Stimulated activated CD4-positive, alpha-beta T cell treated with anti-CD3 and anti-CD28 coated beads, Interleukin-12 subunit alpha, Interleukin-12 subunit beta, amount 100 ng/mL, for 24 hours (primary cell): Measurements from ENCODE around the gene MAP2K5.

Experiments used
- DNase-seq, 2 experiments: peaks; one replicate each; pipeline ENCODE4 v3.0.0-alpha.2; 2020; ENCODE audit warnings: low read depth in 2 of 2

The MAP2K5 gene

DNA sequence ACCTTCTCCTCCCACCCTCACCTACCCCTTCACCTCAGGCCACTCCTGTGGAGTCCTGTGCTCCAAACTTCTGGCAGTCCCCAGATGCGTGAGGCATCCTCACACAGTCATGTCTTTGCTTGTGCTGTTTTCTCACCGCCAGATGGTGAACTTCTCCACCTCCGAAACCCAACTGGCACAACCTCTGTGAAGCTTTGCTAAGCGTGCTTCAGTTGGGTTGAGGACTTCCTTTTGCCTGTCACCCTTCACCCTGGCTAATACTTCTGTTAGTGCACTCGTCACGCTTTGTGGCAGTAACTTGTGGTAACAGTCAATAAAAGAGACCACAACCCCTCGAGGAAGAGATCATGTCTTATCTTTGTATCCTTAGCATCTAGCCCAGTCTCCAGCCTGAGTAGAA lies 240.8 kb downstream of the MAP2K5 start:
- peak in 1 of 2 experiments; percentile 11 for DNase-seq

GRCh38 chr15:67784090-67784781 lies 241.7 kb downstream of the MAP2K5 start:
- DNase-seq = no peak

DNA sequence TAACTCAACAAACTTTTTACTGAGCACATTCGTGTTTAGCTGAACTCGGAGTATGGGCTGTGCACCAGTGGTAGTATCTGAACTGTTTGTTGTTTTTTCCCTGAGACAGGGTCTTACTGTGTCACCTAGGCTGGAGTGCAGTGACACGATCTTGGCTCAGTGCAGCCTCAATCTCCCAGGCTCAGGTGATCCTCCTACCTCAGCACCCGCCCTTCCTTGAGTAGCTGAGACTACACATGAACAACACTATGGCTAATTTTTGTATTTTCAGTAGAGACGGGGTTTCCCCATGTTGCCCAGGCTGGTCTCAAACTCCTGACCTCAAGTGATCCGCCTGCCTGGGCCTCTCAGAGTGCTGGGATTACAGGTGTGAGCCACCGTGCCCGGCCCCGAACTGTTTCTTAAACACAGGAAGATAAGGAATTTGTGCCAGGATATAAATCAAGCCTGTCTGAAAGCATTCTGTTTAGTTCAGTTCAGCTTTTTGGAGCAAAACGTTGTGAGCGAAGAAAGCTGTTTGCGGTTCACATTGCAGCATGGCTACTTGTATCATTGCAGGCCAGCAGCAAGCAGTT lies 242.4 kb downstream of the MAP2K5 start:
- no peak for DNase-seq

DNA sequence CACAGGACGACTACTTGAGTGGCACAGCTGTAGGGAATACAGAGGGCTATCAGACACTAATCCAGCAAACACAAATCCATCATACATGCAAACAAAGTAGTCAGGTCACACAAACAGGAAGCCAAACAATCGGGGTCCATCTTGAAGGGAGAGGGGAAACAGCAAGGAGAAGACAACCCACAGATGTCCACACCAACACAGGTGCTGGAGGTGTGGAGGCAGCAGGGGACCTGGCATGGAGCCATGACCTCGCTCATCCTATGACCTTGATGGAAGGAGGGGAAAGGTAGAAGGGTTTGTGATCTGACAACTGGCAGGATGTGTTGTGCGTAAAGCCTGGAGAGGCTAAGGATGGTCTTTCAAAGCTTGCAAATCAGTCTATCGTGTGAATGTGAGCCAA lies 242.9 kb downstream of the MAP2K5 start:
- DNase-seq = no peak

- no peak for DNase-seq
Measured at GRCh38 chr15:67786646-67787045, 244.1 kb downstream of the MAP2K5 start.

- no peak for DNase-seq
Measured at GRCh38 chr15:67788986-67789385, 246.5 kb downstream of the MAP2K5 start.

- DNase-seq = no peak
Measured at GRCh38 chr15:67790610-67791319, 248.3 kb downstream of the MAP2K5 start.

- no peak for DNase-seq
Measured at GRCh38 chr15:67792250-67792942, 249.9 kb downstream of the MAP2K5 start.

- peak in 1 of 2 experiments; percentile 17 for DNase-seq
Measured at GRCh38 chr15:67794832-67795574, 252.5 kb downstream of the MAP2K5 start.

DNA sequence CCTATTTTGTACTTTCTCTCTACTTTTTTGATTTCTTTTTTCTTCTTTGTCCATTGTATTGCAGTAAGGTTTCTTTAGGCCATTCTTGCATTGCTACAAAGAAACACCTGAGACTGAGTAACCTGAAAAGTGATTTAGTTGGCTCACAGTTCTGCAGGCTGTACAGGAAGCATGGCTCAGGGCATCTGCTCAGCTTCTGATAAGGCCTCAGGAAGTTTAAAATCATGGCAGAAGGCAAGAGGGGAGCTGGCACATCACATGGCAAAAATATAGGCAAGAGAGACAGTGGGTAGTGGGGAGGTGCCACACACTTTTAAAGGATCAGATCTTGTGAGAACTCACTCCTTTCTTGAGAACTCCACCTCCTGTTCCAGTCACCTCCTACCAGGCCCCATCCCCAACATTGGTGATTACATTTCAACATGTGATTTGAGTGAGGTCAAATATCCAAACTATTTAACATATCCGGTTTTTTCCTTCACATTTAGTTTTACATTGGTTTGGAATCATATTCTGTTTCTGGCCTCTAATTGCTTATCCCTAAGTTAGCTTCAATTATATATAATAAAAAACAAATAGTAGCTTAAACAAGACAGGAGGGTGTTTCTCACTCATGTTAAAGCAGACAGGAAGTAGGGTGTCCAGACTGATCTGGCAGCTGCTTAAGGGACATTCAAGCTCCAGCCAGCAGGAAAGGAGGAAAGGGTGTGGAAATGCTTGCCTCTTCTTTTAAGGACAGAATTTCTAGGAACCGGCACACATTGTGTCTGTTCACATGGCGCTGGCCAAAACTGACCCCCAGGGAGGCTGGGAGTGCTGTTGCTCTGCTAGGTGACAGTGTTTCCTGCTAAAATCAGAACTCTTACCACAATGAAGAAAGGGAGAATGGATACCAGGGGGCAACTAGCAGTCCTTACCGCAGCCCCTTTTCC lies 254.0 kb downstream of the MAP2K5 start:
- no peak for DNase-seq

DNA sequence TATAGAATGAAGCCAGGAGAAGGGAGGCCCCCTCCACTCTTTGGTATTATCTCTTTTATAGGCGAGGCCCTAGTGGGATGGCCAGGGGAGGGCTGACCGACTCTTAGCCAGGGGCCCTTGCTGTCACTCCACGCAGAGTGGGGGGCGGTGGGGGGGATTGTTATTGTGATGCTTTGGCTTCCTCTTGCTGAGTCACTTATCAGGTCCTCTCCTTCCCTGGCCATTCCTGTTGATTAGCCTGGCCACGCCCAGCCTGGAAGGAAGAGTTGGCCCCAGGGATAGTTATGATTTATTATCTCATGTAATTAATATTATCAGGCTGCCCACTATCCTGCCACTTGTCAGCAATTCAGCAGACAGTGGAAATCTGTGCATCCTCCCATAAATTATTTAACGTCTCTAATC lies 257.3 kb downstream of the MAP2K5 start:
- DNase-seq = no peak

GRCh38 chr15:67801142-67801541 lies 258.6 kb downstream of the MAP2K5 start:
- no peak for DNase-seq

DNA sequence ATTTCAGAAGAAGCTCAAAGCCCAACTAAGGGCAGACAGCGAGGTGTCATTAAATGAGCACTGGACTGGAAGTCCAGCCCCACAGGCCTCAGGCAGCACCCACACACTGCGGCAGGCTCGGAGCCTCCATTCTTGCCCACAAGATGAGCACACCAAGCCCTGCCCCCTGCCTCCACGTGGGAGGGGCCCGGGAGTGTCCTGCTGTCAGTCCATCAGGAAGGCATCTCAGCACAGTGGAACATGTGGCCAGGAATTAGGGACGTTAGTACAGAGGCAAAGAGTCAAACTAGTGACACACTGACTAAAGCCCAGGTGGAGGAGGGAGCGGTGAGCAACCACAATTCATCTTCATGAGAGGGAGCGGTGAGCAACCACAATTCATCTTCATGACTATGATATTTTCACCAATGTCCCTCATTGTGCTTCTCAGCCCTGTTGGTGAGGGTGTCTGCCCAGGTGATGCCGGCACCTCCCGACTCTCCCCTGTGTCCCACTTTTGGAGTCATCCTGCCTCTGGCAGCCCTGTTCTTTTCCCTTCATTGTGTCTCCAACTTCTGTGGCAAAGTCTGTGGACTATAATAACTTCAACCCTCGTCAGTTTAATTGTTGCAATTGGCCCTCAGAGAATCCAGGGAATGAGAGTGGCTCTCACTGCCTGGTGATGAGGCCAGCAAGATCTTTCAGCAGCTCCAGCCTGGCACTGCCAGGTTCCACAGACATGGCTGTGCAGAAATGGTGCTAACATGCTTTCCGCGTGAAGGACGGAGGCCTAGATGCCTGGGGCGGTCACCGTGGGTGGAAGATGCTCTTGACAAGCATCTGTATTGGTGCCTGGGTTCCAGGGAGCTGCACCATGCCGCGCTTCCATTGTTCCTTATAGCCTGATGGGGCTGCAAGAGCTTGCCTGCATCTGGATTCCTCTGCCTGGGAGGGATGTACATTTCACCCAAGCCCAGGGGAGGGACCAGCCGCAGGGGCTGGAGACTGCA lies 259.7 kb downstream of the MAP2K5 start:
- no peak for DNase-seq

- no peak for DNase-seq
Measured at GRCh38 chr15:67803299-67803698, 260.8 kb downstream of the MAP2K5 start.

GRCh38 chr15:67803996-67804843 lies 261.7 kb downstream of the MAP2K5 start:
- DNase-seq = no peak

- DNase-seq = no peak
Measured at GRCh38 chr15:67805008-67805665, 262.6 kb downstream of the MAP2K5 start.

- DNase-seq = no peak
Measured at GRCh38 chr15:67805666-67806516, 263.4 kb downstream of the MAP2K5 start.
